H1 (cell line): ENCODE measurements around the gene POLR1D. TPM values are rescaled to one million over a fixed set of nuclear protein-coding genes. Genes with fewer than 3 reads are reported as not detected.

Experiments used
- CTCF ChIA-PET: fragments of 300-600 bp; sonication (Branson Sonifier 250); formaldehyde crosslinking; loops from one replicate; lab custom pipeline; 2021; ENCODE audit not compliant: partially characterized antibody; lab: Charles Lee
- POLR2A ChIA-PET: fragments of 300-600 bp; sonication (Branson Sonifier 250); formaldehyde crosslinking; loops from one replicate; lab custom pipeline; 2021; ENCODE audit warnings: inconsistent platforms; ENCODE audit not compliant: partially characterized antibody; lab: Charles Lee
- DNase-seq, 2 experiments: peaks; one replicate each; pipeline versions ENCODE4 v3.0.0 to v3.0.0-alpha.2; 2010 to 2022; ENCODE audit warnings: low spot score in 2 of 2, low read depth in 1 of 2, mixed read lengths in 1 of 2
- FAIRE-seq: peaks from 2 replicates; lab custom pipeline; 2011; peaks lifted over from hg19 to GRCh38; lab: Jason Lieb, UNC
- H2AFZ ChIP-seq: 2 replicates; pipeline ENCODE4 v1.8.1; 2012; ENCODE audit warnings: low read length, inconsistent platforms
- H2AK5ac ChIP-seq: 2 replicates; pipeline ENCODE4 v1.6.1; 2013; ENCODE audit warnings: low read depth, low read length
- H2BK120ac ChIP-seq: replicated peaks from 2 replicates; pipeline ENCODE3; 2013; ENCODE audit warnings: low read depth, low read length, inconsistent platforms
- H2BK12ac ChIP-seq: 2 replicates; pipeline ENCODE4 v1.6.1; 2013; ENCODE audit warnings: low read depth, low read length
- H2BK15ac ChIP-seq: 2 replicates; pipeline ENCODE4 v1.6.1; 2013; ENCODE audit warnings: low read length
- H2BK20ac ChIP-seq: 2 replicates; pipeline ENCODE4 v1.6.1; 2013; ENCODE audit warnings: low read length
- H2BK5ac ChIP-seq: 2 replicates; pipeline ENCODE4 v1.6.1; 2013; ENCODE audit warnings: low read depth, low read length
- H3K14ac ChIP-seq: 2 replicates; pipeline ENCODE4 v1.6.1; 2013; ENCODE audit warnings: inconsistent platforms; ENCODE audit not compliant: insufficient read length
- H3K18ac ChIP-seq: 2 replicates; pipeline ENCODE4 v1.6.1; 2013; ENCODE audit warnings: low read length; ENCODE audit errors: extremely low read depth
- H3K23ac ChIP-seq: 2 replicates; pipeline ENCODE4 v1.6.1; 2013; ENCODE audit warnings: inconsistent platforms; ENCODE audit not compliant: insufficient read length
- H3K23me2 ChIP-seq: 2 replicates; pipeline ENCODE4 v1.6.1; 2013; ENCODE audit warnings: low read depth, low read length
- H3K27ac ChIP-seq: 2 replicates; pipeline ENCODE4 v1.6.1; 2011; ENCODE audit warnings: low read depth, low read length, inconsistent platforms
- H3K27me3 ChIP-seq, 4 experiments: replicated peaks in 1 of 4; 1 replicate in 1 of 4; 2 replicates in 3 of 4; pipeline versions ENCODE4 v1.6.1 to v1.8.1; 2011 to 2013; ENCODE audit warnings: low read length in 3 of 4, mild to moderate bottlenecking in 3 of 4, inconsistent platforms in 2 of 4, mixed read lengths in 2 of 4, moderate library complexity in 1 of 4; ENCODE audit not compliant: control insufficient read depth in 3 of 4, insufficient read depth in 3 of 4; ENCODE audit errors: extremely low read depth in 1 of 4
- H3K36me3 ChIP-seq, 4 experiments: 2 replicates each; pipeline versions ENCODE4 v1.6.1 to v1.8.1; 2011 to 2013; ENCODE audit warnings: mild to moderate bottlenecking in 4 of 4, low read length in 3 of 4, moderate library complexity in 2 of 4, control low read depth in 1 of 4, inconsistent platforms in 1 of 4; ENCODE audit not compliant: insufficient read depth in 4 of 4, control insufficient read depth in 2 of 4
- H3K4ac ChIP-seq: replicated peaks from 2 replicates; pipeline ENCODE3; 2013; ENCODE audit warnings: low read length, low read depth, mixed read lengths, inconsistent platforms; ENCODE audit not compliant: insufficient read length
- H3K4me1 ChIP-seq, 4 experiments: replicated peaks in 1 of 4; 1 replicate in 1 of 4; 2 replicates in 3 of 4; pipeline versions ENCODE4 v1.6.1 to v1.8.1; 2011 to 2013; ENCODE audit warnings: low read length in 3 of 4, inconsistent platforms in 2 of 4, mixed read lengths in 1 of 4; ENCODE audit not compliant: insufficient read depth in 4 of 4, control insufficient read depth in 3 of 4
- H3K4me2 ChIP-seq, 2 experiments: 2 replicates each; pipeline versions ENCODE4 v1.6.1 to v1.8.1; 2011 to 2013; ENCODE audit warnings: low read depth in 2 of 2, low read length in 2 of 2, control low read depth in 1 of 2, inconsistent platforms in 1 of 2, mild to moderate bottlenecking in 1 of 2; ENCODE audit not compliant: insufficient read depth in 1 of 2
- H3K4me3 ChIP-seq, 4 experiments: fragments of 200-600, 300-600 bp in 1 of 4; sonication (generic), shearing (Covaris generic), sonication (Bioruptor Twin) in 1 of 4; 2 replicates each; pipeline versions ENCODE4 v1.5.1 to v1.8.1; 2011 to 2016; ENCODE audit warnings: low read length in 4 of 4, low read depth in 3 of 4, control low read depth in 2 of 4, inconsistent platforms in 2 of 4, mild to moderate bottlenecking in 2 of 4, mixed read lengths in 1 of 4, moderate library complexity in 1 of 4; ENCODE audit not compliant: insufficient read depth in 2 of 4; ENCODE audit errors: extremely low read depth in 1 of 4
- H3K56ac ChIP-seq: replicated peaks from 2 replicates; pipeline ENCODE3; 2013; ENCODE audit warnings: low read depth, mild to moderate bottlenecking, mixed read lengths, low read length, inconsistent platforms; ENCODE audit not compliant: insufficient read length
- H3K79me1 ChIP-seq: 2 replicates; pipeline ENCODE4 v1.6.1; 2013; ENCODE audit warnings: low read depth, low read length, control low read depth
- H3K79me2 ChIP-seq, 2 experiments: 2 replicates each; pipeline versions ENCODE4 v1.6.1 to v1.8.1; 2012 to 2013; ENCODE audit warnings: low read length in 2 of 2, mild to moderate bottlenecking in 2 of 2, inconsistent platforms in 1 of 2; ENCODE audit not compliant: insufficient read depth in 2 of 2, control insufficient read depth in 1 of 2
- H3K9ac ChIP-seq, 4 experiments: replicated peaks in 1 of 4; 1 replicate in 1 of 4; 2 replicates in 3 of 4; pipeline versions ENCODE4 v1.6.1 to v1.8.1; 2011 to 2013; ENCODE audit warnings: low read depth in 3 of 4, low read length in 3 of 4, control low read depth in 2 of 4, mild to moderate bottlenecking in 2 of 4, moderate library complexity in 2 of 4, inconsistent platforms in 1 of 4; ENCODE audit errors: extremely low read depth in 1 of 4
- H3K9me3 ChIP-seq, 2 experiments: 2 replicates each; pipeline versions ENCODE4 v1.6.1 to v1.8.1; 2012 to 2013; ENCODE audit warnings: mild to moderate bottlenecking in 2 of 2, moderate library complexity in 2 of 2, control low read depth in 1 of 2, inconsistent platforms in 1 of 2, low read depth in 1 of 2, low read length in 1 of 2, mixed read lengths in 1 of 2; ENCODE audit not compliant: insufficient read depth in 2 of 2
- H4K20me1 ChIP-seq, 2 experiments: replicated peaks in 1 of 2; 2 replicates each; pipeline versions ENCODE3 to v1.8.1; 2011 to 2013; ENCODE audit warnings: inconsistent platforms in 2 of 2, low read length in 2 of 2, mild to moderate bottlenecking in 1 of 2; ENCODE audit not compliant: insufficient read depth in 2 of 2, control insufficient read depth in 1 of 2
- H4K5ac ChIP-seq: 2 replicates; pipeline ENCODE4 v1.6.1; 2013; ENCODE audit warnings: low read length, low read depth, mixed read lengths, inconsistent platforms; ENCODE audit not compliant: insufficient read length
- H4K8ac ChIP-seq: 2 replicates; pipeline ENCODE4 v1.8.0; 2013; ENCODE audit warnings: mild to moderate bottlenecking, moderate library complexity, low read length, inconsistent platforms; ENCODE audit not compliant: insufficient read depth; ENCODE audit errors: extremely low read depth
- H4K91ac ChIP-seq: replicated peaks from 2 replicates; pipeline ENCODE3; 2013; ENCODE audit warnings: low read length, mixed read lengths, inconsistent platforms; ENCODE audit not compliant: insufficient read length
- CHD2 ChIP-seq: IDR thresholded peaks from 2 replicates; pipeline ENCODE4 v1.6.1; 2012; ENCODE audit warnings: low read length, improper control_type of control experiment
- CREB1 ChIP-seq: IDR thresholded peaks from 2 replicates; pipeline ENCODE4 v1.6.1; 2012; ENCODE audit warnings: inconsistent platforms
- EGR1 ChIP-seq: IDR thresholded peaks from 2 replicates; pipeline ENCODE4 v1.6.1; 2011; ENCODE audit warnings: low read depth, low read length, borderline replicate concordance
- FOSL1 ChIP-seq: IDR thresholded peaks from 2 replicates; pipeline ENCODE4 v1.6.1; 2011; ENCODE audit warnings: mild to moderate bottlenecking, low read depth, low read length, moderate library complexity; ENCODE audit not compliant: insufficient read depth
- HDAC2 ChIP-seq, 2 experiments: fragments of 300-600 bp in 1 of 2; sonication (generic) in 1 of 2; IDR thresholded peaks; 2 replicates each; pipeline ENCODE4 v1.6.1; 2011 to 2012; ENCODE audit warnings: low read depth in 2 of 2, low read length in 2 of 2, mild to moderate bottlenecking in 2 of 2, moderate library complexity in 2 of 2, borderline replicate concordance in 1 of 2, inconsistent platforms in 1 of 2
- KDM4A ChIP-seq: IDR thresholded peaks from one replicate; pipeline ENCODE4 v1.7.1; 2012; ENCODE audit warnings: low read depth, mild to moderate bottlenecking, moderate library complexity, low read length, inconsistent platforms; ENCODE audit not compliant: severe bottlenecking
- RBBP5 ChIP-seq: IDR thresholded peaks from 2 replicates; pipeline ENCODE4 v1.7.1; 2012; ENCODE audit warnings: low read depth, mild to moderate bottlenecking, inconsistent platforms, low read length, moderate library complexity, borderline replicate concordance
- RNF2 ChIP-seq: fragments of 200-900, 300-1000 bp; sonication (generic); IDR thresholded peaks from 2 replicates; pipeline ENCODE4 v1.7.1; 2016; ENCODE audit warnings: borderline replicate concordance, low read depth, mild to moderate bottlenecking, antibody characterized with exemption, low read length; ENCODE audit not compliant: poor library complexity, severe bottlenecking; ENCODE audit errors: missing control alignments
- SIX5 ChIP-seq: IDR thresholded peaks from 2 replicates; pipeline ENCODE4 v1.6.1; 2011; ENCODE audit warnings: mild to moderate bottlenecking, low read depth, low read length
- SP4 ChIP-seq: IDR thresholded peaks from 2 replicates; pipeline ENCODE4 v1.6.1; 2012; ENCODE audit warnings: low read length, inconsistent platforms
- TBP ChIP-seq: IDR thresholded peaks from 2 replicates; pipeline ENCODE4 v1.6.1; 2011; ENCODE audit warnings: low read depth, low read length, improper control_type of control experiment
- ZNF274 ChIP-seq: IDR thresholded peaks from 2 replicates; pipeline ENCODE4 v1.7.0; 2012; ENCODE audit warnings: low read length, borderline replicate concordance; ENCODE audit errors: extremely low read depth
- WGBS, 2 experiments: shearing (Covaris generic) in 1 of 2; methylation state at CpG; one replicate each; pipeline versions ENCODE4 v1.1.6 to v1.1.7; 2013 to 2015; ENCODE audit warnings: low lambda C conversion rate in 2 of 2, mixed read lengths in 2 of 2, inconsistent platforms in 1 of 2, low coverage in 1 of 2, missing lambda C conversion rate in 1 of 2; ENCODE audit not compliant: insufficient replicate concordance in 2 of 2, insufficient coverage in 1 of 2, insufficient read length in 1 of 2; ENCODE audit errors: extremely low coverage in 1 of 2, missing lambda C conversion rate in 1 of 2; 5-methylcytosine and 5-hydroxymethylcytosine counted together
- polyA plus RNA-seq, 7 experiments: library from polyadenylated mRNA; depleted of rRNA in 3 of 7; stranded (reverse) in 5 of 7; unstranded in 2 of 7; fragments of >200 nt in 5 of 7; fragments of 200-250 nt in 2 of 7; gene quantifications; 1 replicate in 5 of 7; 2 replicates in 1 of 7; 4 replicates in 1 of 7; pipeline versions ENCODE4 v1.2.1 to v1.2.3, GENCODE V29; 2011 to 2013; ENCODE audit warnings: missing spikeins in 2 of 7, mixed read lengths in 2 of 7
- total RNA-seq: library from RNA; stranded (reverse); fragmentation: NEBNext Ultra II Directional; extraction: Animal tissue kit (Norgen Biotek cat#: 25700); gene quantifications from 2 replicates; pipeline ENCODE4 v1.2.1, GENCODE V29; 2021

The POLR1D gene
- total and polyA plus RNA-seq, 2 of the 8 experiments (the other 6 are each of a cell fraction or from before 2014, with no cell fraction given), result 226 to 232 TPM

GRCh38 chr13:27634791-27635190, 13.1 kb downstream of the POLR1D start:
- no peak overlapping the region for H3K4me3 ChIP-seq
- TF ChIP-seq CREB1 (no peak), RNF2 (no peak), CHD2 (no peak), KDM4A (no peak), HDAC2 (IDR thresholded peaks at IDR 0.05; ENCODE audit: borderline replicate concordance in 1 of 2, low read depth in 2 of 2, low read length in 2 of 2) (no peak), FOSL1 (no peak), SIX5 (no peak), EGR1 (no peak), TBP (no peak), ZNF274 (no peak), RBBP5 (no peak), SP4 (no peak)
- H3K79me1 ChIP-seq, result peaks cover 9% of the 10 kb centered on the region
- WGBS, 2 experiments, result 95% methylated on average over 3 of the region's 3 CpGs; no CpG with 5 or more reads in 1 of the 2 experiments
- CTCF ChIA-PET, result interaction anchor here (1.0 to 1.6 kb wide), 3 partner anchors 12 to 184 kb away, joined by 3 to 7 read pairs (median 3); no protein-coding TSS in a partner anchor
- no peak overlapping the region for H3K14ac ChIP-seq
- no peak overlapping the region for H2BK5ac ChIP-seq
- no peak overlapping the region for H3K18ac ChIP-seq
- H2AK5ac ChIP-seq, result no peak overlapping the region
- no peak overlapping the region for H3K27ac ChIP-seq
- H2BK12ac ChIP-seq, result no peak overlapping the region
- H2BK20ac ChIP-seq, result no peak overlapping the region
- H3K23me2 ChIP-seq, result no peaks in the 10 kb centered on the region
- H3K36me3 ChIP-seq, result peaks cover 3 to 15% (median 4%) of the 10 kb centered on the region in 4 experiments; a peak in 6 of 8 replicates
- no peak overlapping the region for H4K8ac ChIP-seq
- peaks cover 0 to 66% of the 10 kb centered on the region in 2 experiments; a peak in 3 of 4 replicates for H3K79me2 ChIP-seq
- H2BK15ac ChIP-seq, result no peak overlapping the region
- no peak overlapping the region for H3K4ac ChIP-seq
- H3K4me2 ChIP-seq, result no peak overlapping the region
- H4K91ac ChIP-seq, result no peak overlapping the region
- H2BK120ac ChIP-seq, result no peak overlapping the region
- no peak overlapping the region for H3K23ac ChIP-seq
- no peak for FAIRE-seq
- peaks cover 6 to 12% of the 10 kb centered on the region in 2 experiments for H4K20me1 ChIP-seq
- no peaks in the 10 kb centered on the region for H3K9me3 ChIP-seq
- no peak overlapping the region for H4K5ac ChIP-seq
- H3K9ac ChIP-seq, result no peak overlapping the region
- no peaks in the 10 kb centered on the region for H3K27me3 ChIP-seq
- DNase-seq, result no peak
- H2AFZ ChIP-seq, result no peak overlapping the region
- H3K4me1 ChIP-seq, result no peaks in the 10 kb centered on the region
- H3K56ac ChIP-seq, result no peak overlapping the region
- POLR2A ChIA-PET, result interaction anchor here (1.3 to 6.5 kb wide), 3 partner anchors 10 to 15 kb away, joined by 3 to 26 read pairs (median 4); partner anchors contain the start of gene LNX2
